HG03469 (cell line): ENCODE measurements around the gene E2F4.

Experiments used
- ATAC-seq: cut with Tn5 transposase; IDR thresholded peaks from one replicate; pipeline ENCODE4 v1.9.1; 2021; ENCODE audit warnings: mild to moderate bottlenecking, moderate library complexity, moderate number of reproducible peaks; ENCODE audit not compliant: unreplicated experiment

Gene E2F4

DNA sequence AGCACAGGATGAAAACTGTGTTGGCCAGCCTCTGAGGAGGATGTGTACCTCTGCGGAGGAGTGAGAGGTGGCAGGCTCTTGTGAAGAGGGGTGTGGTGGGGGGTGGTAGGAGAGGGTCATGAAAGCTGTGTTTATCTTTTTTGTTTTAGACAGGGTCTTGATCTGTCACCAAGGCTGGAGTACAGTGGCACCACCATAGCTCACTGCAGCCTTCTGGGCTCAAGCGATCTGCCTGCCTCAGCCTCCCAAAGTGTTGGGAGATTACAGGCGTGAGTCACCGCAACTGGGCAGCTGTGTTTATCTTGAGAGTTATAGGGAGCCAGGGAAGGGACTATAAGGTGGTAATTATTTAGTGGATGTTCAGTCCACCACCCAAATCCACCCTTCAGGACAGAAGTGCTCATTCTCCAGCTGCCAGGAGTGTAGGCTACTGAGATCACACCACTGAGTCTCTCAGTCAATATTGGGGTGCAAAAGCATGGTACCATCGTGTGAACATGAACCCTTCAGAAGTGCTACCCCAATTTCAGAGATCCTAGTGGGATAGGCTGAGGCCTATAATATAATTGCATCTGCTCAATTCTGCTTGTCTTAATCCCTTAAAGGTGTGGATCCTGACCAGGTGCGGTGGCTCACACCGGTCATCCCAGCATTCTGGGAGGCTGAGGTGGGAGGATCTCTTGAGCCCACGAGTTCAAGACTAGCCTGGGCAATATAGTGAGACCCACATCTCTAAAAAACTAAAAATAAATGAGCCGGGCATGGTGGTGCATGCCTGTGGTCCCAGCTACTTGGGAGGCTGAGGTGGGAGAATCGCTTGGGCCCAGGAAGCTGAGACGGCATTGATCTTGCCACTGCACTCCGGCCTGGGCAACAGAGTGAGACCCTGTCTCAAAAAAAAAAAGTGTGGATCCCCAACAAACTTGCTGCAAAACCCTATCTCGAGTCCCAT is 1.2 kb upstream of the E2F4 start:
- ATAC-seq = no peak

DNA sequence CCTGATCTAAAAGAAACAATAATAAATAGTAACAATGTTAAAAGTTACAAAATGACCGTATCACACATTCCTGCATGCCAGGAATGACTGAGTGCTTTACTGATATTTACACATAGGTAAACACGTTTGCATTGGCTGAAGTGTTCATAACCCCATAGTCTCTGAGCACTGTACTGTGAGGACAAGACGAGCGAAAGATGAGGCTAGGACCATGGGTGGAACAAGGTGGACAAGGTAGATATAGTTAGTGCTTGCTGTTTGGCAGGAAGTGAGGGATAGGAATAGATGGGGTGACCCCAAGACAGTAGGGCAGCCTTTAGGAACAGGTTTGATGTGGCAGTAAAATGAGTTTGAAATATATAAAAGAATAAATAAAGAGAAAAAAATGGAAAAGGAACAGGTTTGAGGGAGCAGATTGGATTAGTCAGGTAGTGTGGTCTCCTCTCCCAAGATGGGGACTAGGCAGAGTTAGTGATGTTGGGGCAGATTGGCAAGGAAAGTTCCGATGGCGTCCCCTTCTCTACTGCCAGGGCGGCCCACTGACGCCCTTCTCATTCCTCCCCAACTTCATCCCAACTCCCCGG is 452 bp upstream of the E2F4 start:
- no peak for ATAC-seq

DNA sequence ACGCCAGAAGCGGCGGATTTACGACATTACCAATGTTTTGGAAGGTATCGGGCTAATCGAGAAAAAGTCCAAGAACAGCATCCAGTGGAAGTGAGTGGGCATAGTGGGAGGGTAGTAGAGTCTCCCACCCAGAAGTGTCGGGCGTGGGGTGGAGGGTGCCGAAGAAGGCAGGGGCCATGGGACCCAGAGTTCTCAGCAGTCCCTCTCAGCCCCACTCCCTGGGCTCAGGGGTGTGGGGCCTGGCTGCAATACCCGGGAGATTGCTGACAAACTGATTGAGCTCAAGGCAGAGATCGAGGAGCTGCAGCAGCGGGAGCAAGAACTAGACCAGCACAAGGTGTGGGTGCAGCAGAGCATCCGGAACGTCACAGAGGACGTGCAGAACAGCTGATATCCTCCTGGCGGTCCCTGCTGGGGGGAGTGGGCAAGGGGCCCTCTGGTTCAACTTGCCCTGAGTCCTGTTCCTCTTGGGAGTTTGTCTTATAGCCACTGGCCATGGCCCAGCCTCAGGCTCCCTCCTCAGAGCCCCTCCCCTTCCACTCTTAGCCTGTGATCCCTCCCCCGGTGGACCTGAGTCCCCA is 916 bp downstream of the E2F4 start:
- no peak for ATAC-seq

DNA sequence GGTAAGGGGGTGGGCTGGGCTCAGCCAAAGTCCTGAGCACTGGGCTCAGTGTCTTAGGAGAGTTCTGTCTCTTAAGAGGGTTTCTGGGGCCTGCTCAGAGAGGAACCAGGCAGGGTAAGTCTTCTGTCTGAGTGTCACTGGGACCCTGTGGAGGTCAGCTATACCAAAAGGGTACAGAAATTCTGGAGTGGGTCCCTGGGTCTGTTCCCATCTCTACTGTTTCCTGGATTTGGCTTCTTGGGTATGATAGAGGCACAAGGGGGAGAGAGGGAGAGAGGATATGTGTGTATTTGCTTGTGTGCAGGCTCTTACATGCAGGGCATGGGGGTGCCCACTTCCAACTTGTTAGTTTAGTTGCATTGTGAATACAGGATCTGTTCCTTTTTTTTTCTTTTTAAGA is 1.6 kb downstream of the E2F4 start:
- no peak for ATAC-seq

DNA sequence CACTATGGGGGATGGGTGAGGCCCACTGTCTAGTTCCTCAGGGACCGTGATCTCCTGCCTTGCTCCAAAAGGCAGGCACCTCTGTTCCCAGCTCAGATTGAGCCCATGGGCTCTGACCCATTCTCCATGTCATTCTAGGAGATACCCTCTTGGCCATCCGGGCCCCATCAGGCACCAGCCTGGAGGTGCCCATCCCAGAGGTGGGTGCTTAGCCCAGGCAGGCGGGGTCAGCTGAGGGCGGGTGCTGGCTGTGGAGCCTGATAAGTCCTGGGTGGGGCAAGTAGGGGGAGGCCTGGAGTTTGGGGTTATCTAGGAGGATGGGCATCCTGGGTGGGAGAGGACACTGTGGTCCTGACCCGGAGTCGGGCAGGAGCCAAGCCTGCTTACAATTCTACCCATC is 2.3 kb downstream of the E2F4 start:
- ATAC-seq = no peak

DNA sequence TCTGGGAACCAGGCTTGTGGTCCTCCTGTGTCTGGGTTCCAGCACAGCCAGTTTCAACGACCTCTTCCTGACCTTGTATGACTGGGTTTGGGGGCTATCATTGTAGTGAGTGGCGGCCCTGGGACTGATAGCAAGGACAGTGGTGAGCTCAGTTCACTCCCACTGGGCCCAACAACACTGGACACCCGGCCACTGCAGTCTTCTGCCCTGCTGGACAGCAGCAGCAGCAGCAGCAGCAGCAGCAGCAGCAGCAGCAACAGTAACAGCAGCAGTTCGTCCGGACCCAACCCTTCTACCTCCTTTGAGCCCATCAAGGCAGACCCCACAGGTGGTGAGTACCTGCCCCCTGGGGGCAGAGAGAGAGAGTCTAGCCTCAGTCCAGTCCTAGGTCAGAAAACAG is 3.7 kb downstream of the E2F4 start:
- no peak for ATAC-seq

DNA sequence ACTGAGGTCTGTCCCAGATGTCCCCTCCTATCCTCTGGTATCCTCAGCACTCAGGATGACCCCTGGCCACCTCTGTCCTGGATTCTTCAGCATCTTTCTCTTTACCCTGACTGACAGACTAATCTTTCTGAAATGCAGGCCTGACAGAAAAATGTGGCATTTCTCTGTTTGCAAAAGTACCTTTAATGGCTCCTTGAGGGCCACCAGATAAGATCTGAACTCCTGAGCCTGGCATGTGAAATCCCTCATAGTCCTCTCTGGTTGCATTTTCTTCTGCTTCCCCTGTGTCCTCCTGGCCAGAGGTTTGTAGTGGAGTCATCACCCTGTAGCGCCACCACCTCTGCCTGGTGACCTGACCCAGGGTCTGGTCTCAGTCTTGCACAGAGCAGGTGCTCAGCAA is 4.9 kb downstream of the E2F4 start:
- no peak for ATAC-seq

DNA sequence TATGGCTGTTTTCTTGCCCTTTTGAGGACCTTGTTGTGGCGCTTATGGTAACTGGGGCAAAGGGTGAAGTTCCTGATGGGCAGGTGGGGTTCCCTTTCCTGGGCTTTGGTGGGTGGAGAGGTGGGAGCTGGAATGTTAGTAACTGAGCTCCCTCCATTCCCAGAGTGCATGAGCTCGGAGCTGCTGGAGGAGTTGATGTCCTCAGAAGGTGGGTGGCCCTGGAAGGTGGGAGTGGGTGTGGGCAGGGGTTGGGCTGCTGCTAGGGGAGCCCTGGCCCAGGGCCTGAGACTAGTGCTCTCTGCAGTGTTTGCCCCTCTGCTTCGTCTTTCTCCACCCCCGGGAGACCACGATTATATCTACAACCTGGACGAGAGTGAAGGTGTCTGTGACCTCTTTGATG is 5.7 kb downstream of the E2F4 start:
- ATAC-seq = no peak

DNA sequence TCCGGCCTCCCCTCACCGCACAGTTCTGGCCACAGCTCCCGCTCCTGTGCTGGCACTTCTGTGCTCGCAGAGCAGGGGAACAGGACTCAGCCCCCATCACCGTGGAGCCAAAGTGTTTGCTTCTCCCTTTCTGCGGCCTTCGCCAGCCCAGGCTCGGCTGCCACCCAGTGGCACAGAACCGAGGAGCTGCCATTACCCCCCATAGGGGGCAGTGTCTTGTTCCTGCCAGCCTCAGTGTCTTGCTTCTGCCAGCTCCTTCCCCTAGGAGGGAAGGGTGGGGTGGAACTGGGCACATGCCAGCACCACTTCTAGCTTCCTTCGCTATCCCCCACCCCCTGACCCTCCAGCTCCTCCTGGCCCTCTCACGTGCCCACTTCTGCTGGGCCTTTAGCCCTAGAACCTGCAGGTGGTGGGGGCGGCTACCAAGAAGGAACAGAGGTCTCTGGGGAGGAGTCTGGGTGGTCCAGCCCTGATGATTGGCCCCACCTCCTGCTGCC is 6.3 kb downstream of the E2F4 start:
- no peak for ATAC-seq

DNA sequence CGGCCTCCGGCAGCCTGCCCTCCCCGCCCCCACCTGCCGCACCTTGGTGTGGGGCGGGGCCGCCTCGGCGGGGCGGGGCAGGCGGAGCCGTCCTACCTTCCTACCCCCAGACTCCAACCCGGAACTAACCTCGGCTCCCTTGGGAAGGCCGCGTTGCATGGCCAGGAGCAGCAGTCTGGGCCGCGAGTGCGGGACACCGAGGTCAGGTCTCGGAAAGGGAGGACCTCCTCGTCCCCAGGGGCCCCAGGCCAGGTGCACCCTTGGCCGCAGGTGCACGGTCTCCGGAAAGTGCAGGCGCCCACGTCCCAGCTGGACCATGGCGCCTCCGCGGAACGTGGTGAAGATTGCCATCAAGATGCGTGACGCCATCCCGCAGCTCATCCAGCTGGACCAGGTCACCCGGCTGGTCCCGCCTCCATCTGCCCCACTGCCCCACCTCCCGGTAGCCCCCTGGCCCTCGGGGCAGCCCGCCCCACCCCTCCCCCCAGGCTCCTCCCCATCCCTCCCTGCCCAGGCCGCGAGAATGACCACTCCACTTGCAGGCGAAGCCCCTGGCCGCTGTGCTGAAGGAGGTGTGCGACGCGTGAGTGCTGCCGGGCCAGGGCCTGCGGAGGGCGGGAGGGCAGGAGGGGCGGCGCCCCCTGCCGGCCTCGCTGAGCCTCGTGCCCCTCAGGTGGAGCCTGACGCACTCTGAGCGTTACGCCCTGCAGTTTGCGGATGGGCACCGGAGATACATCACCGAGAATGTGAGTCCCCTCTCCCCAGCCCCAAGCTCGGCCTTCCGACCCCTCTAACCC is 7.3 kb downstream of the E2F4 start, which contains the start of gene ELMO3:
Gene ELMO3, plus strand, starts transcription at position 121 of the 797 bp plus-strand sequence. Its CDS starts 196 bp downstream, at position 317.
- ATAC-seq = no peak

DNA sequence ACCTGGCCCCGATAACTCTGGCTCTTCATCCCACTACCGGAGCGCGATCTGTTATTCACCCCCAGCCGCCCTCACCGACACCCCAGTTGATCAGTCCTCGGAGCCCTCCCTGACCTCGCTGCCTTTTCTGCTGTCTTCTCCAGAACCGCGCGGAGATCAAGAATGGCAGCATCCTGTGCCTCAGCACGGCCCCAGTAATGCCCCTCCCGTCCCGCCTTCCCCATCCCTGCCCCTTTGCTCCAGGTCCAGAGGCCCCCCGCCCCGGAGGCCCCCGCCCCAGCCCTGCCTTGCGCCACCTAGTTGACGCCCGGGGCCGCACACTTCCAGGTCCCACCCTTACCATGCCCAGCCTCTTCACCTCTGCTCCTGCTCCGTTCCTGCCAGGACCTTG is 7.8 kb downstream of the E2F4 start:
- no peak for ATAC-seq

DNA sequence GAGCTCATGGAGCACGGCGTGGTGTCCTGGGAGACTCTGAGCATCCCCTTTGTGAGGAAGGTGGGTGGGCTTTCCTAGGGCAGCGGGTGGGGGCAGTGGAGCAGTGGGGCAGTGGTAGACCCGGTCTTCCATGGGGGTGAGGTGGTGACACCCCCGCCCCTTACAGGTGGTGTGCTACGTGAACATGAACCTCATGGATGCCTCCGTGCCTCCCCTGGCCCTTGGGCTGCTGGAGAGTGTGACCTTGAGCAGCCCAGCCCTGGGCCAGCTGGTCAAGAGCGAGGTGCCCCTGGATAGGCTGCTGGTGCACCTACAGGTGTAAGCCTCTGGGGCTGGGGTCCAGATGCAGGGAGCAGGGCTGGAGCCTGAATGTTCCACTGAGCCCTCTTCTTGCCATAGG is 8.5 kb downstream of the E2F4 start:
- no peak for ATAC-seq

DNA sequence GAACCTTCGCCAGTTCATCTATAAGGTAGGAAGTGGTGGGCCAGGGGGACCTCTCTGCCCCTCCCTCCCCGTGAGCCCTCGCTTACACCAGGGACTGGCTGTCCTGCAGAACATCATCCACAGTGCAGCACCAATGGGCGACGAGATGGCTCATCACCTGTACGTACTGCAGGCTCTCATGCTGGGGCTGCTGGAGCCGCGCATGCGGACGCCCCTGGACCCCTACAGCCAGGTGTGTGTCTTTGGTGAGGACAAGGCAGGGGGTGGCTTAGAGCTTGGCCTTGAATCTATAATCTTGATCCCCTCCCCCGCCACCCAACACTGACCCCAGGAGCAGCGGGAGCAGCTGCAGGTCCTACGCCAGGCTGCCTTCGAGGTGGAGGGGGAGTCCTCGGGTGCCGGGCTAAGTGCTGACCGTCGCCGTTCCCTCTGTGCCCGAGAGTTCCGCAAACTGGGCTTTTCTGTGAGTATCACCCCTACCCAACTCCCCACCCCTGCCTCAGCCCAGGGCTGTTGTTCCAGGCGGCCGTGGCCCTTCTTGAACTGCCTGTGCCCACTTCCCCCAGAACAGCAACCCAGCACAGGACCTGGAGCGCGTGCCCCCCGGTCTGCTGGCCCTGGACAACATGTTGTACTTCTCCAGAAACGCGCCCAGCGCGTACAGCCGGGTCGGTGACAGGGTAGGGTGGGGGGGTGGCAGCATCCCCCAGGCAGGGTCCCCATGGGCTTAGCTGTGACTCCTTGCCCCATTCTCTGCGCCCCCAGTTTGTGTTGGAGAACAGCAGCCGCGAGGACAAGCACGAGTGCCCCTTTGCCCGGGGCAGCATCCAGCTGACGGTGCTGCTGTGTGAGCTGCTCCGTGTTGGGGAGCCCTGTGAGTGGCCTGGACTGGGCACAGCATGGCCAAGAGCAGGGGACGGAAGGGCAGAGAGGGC is 9.7 kb downstream of the E2F4 start:
- ATAC-seq = no peak

DNA sequence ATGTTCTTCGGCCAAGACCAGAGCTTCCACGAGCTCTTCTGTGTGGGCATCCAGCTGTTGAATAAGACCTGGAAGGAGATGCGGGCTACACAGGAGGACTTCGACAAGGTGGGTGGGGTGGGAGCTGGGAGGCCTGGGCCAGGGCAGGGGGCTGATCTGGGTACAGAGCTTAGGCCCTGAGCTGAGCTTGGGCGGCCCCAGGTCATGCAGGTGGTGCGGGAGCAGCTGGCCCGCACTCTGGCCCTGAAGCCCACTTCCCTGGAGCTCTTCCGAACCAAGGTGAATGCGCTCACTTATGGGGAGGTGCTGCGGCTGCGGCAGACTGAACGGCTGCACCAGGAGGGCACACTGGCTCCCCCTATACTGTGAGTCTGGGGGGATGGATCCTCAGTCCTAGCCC is 10.5 kb downstream of the E2F4 start:
- ATAC-seq = no peak

DNA sequence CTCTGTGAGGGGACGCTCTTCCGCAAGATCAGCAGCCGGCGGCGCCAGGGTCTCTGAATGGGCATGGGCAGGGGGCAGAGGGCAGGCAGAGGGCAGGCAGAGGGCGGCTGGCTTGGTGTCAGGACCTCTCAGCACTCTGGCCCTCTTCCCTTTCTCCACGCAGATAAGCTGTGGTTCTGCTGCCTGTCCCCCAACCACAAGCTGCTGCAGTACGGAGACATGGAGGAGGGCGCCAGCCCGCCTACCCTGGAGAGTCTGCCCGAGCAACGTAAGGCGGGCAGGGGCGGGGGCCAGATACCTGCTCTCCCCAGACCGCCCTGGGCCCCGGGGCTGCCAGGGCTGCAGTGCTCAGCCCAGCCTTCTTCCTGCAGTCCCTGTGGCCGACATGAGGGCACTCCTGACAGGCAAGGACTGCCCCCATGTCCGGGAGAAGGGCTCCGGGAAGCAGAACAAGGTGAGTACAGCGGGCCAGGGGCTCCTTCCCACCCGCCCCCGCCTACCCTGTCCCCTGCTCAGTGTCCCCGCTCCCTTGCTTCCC is 11.1 kb downstream of the E2F4 start:
- ATAC-seq = no peak

DNA sequence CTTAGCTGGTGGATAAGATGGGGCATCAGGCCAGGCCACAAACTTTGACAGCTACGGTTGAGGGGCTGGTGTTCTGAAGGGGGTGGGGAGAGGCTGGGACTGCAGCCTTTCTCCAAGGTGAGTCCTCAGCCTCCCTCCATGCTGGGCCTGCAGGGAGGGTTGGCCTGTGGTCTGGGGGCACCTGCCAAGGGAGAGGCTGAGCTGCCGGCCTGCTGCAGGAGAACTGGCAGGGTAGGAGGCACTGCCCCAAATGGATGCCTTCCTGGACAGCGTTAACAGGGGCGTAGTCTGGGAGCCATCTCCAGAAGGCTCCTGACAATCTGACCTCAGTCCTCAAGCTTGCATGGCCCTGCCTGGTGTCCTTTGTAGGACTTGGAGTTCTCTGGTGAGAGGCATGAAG is 12.1 kb downstream of the E2F4 start:
- ATAC-seq = no peak

DNA sequence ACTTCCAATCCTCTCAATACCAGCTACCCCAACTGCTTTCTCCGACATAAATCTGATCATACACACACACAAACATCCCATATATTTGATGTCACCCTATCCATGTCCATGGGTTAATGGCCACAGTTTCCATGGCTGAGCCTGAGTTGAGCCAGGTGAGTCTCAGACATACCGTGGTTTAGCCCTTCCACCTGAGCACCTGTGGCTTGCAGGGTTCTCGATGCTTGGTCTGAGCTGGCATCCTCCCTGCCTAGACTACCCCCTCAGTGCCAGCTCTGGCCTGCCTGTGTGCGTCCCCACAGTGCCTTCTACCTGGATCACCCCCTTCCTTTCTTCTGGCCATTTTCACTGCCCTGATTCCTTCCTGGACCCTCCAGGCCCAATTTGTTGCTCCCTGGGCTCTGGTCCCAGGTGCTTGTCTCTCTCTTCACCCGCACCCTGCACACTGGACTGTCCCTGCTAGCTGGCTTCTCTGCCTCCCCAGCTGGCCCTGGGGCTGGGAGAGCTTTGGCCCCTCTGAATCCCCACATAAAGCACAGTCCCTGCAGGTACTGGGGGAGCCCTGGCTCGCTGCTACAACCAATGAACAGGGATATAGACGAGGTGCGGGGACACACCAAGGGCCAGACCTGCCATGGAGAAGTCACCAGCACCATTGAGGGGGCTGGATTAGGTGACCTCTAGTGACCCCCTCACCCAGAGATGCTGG is 14.3 kb downstream of the E2F4 start:
- ATAC-seq = no peak

DNA sequence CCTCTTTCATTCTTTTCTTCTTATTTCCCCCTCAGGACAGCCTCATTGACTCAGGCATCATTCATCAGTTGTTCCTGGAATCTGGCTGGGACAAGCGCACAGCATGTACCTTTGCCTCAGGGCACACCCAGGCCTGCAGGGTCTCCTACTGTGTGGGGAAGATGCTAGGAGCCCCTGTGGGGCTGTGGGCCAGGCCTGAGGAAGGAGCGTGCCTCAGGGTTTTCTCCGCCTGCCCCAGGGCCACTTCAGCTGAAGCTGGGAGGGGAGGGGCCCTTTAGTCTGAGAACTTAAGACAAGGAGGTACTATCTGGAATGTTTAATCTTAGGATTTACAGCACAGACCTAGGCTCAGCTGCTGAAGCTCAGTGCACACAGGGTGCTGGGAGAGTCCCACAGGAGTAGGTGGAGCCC is 14.9 kb downstream of the E2F4 start:
- no peak for ATAC-seq
